Neural cell (in vitro differentiated cells): ENCODE data around the gene KCNK17. TPM values are rescaled to one million over a fixed set of nuclear protein-coding genes. Genes with fewer than 3 reads are reported as not detected.

Source experiments
- H2AFZ ChIP-seq: fragments of 200-600, 300-800 bp; sonication (generic), shearing (Covaris generic); 2 replicates; pipeline ENCODE4 v1.6.0; 2014; ENCODE audit warnings: low read depth, mild to moderate bottlenecking, antibody characterized with exemption, low read length, moderate library complexity
- H3F3A ChIP-seq: fragments of 200-600 bp; shearing (Covaris generic); 2 replicates; pipeline ENCODE4 v1.6.1; 2016; ENCODE audit warnings: mild to moderate bottlenecking, moderate library complexity, mixed read lengths, antibody characterized with exemption, low read length; ENCODE audit not compliant: insufficient read depth, poor library complexity, severe bottlenecking
- H3K27ac ChIP-seq: fragments of 200-600, 300-800 bp; sonication (generic), shearing (Covaris generic); 2 replicates; pipeline ENCODE4 v1.5.1; 2014; ENCODE audit warnings: mild to moderate bottlenecking, low read length, moderate library complexity
- H3K27me3 ChIP-seq: fragments of 300-800, 200-600 bp; sonication (generic), shearing (Covaris generic); 2 replicates; pipeline ENCODE4 v1.6.0; 2014; ENCODE audit warnings: mild to moderate bottlenecking, low read depth, low read length, moderate library complexity; ENCODE audit not compliant: insufficient read depth
- H3K36me3 ChIP-seq: fragments of 300-800, 200-600 bp; sonication (generic), shearing (Covaris generic); 2 replicates; pipeline ENCODE4 v1.5.1; 2014; ENCODE audit warnings: mild to moderate bottlenecking, antibody characterized with exemption, low read length, moderate library complexity; ENCODE audit not compliant: insufficient read depth
- H3K4me2 ChIP-seq: fragments of 300-800, 200-600 bp; sonication (generic), shearing (Covaris generic); 2 replicates; pipeline ENCODE4 v1.6.0; 2014; ENCODE audit warnings: mild to moderate bottlenecking, low read length
- H3K4me3 ChIP-seq: fragments of 300-800, 200-600 bp; sonication (generic), shearing (Covaris generic); 2 replicates; pipeline ENCODE4 v1.5.1; 2014; ENCODE audit warnings: mild to moderate bottlenecking, low read length, moderate library complexity
- H3K79me2 ChIP-seq: fragments of 200-600 bp; shearing (Covaris generic); replicated peaks from 2 replicates; pipeline ENCODE4 v1.6.0; 2014; ENCODE audit warnings: mild to moderate bottlenecking, low read length, moderate library complexity; ENCODE audit not compliant: insufficient read depth
- H3K9ac ChIP-seq: fragments of 300-800, 200-600 bp; sonication (generic), shearing (Covaris generic); 2 replicates; pipeline ENCODE4 v1.6.1; 2016; ENCODE audit warnings: mild to moderate bottlenecking, low read length, mixed read lengths
- H3K9me2 ChIP-seq: fragments of 200-600 bp; shearing (Covaris generic); 2 replicates; pipeline ENCODE4 v1.6.1; 2016; ENCODE audit warnings: mild to moderate bottlenecking, low read length, mixed read lengths; ENCODE audit not compliant: insufficient read depth
- H3K9me3 ChIP-seq: fragments of 200-600, 300-800 bp; sonication (generic), shearing (Covaris generic); 2 replicates; pipeline ENCODE4 v1.6.1; 2016; ENCODE audit warnings: mild to moderate bottlenecking, mixed run types, low read length, moderate library complexity, mixed read lengths
- H4K20me1 ChIP-seq: fragments of 200-600 bp; shearing (Covaris generic); 2 replicates; pipeline ENCODE4 v1.6.1; 2016; ENCODE audit warnings: mild to moderate bottlenecking, mixed run types; ENCODE audit not compliant: insufficient read depth
- CTCF ChIP-seq: fragments of 450-650 bp; IDR thresholded peaks from 2 replicates; pipeline ENCODE4 v1.5.1; 2014; ENCODE audit warnings: antibody characterized with exemption, mild to moderate bottlenecking, moderate library complexity; ENCODE audit not compliant: poor library complexity, severe bottlenecking
- EP300 ChIP-seq: fragments of 450-650 bp; conservative IDR thresholded peaks from 2 replicates; pipeline ENCODE4 v1.6.1; 2014; ENCODE audit warnings: antibody characterized with exemption, mild to moderate bottlenecking, moderate library complexity; ENCODE audit not compliant: poor library complexity, severe bottlenecking
- EZH2 ChIP-seq: fragments of 200-600, 300-800 bp; shearing (Covaris generic), sonication (generic); IDR thresholded peaks from 2 replicates; pipeline ENCODE4 v1.6.1; 2014; ENCODE audit warnings: antibody characterized with exemption, low read length, borderline replicate concordance, mild to moderate bottlenecking; ENCODE audit not compliant: insufficient read depth, poor library complexity, severe bottlenecking
- MXI1 ChIP-seq: fragments of 450-650 bp; conservative IDR thresholded peaks from 2 replicates; pipeline ENCODE4 v1.6.1; 2014; ENCODE audit warnings: antibody characterized with exemption, mild to moderate bottlenecking; ENCODE audit not compliant: poor library complexity, severe bottlenecking
- POLR2AphosphoS5 ChIP-seq: IDR thresholded peaks from 2 replicates; pipeline ENCODE4 v1.6.1; 2012
- RAD21 ChIP-seq: fragments of 450-650 bp; conservative IDR thresholded peaks from 2 replicates; pipeline ENCODE4 v1.6.1; 2014; ENCODE audit warnings: antibody characterized with exemption, mild to moderate bottlenecking, moderate library complexity
- REST ChIP-seq: IDR thresholded peaks from 2 replicates; pipeline ENCODE4 v1.6.1; 2012; ENCODE audit warnings: borderline replicate concordance
- SMC3 ChIP-seq: fragments of 450-650 bp; conservative IDR thresholded peaks from 2 replicates; pipeline ENCODE4 v1.6.1; 2014; ENCODE audit warnings: antibody characterized with exemption, mild to moderate bottlenecking, moderate library complexity; ENCODE audit not compliant: poor library complexity
- TAF1 ChIP-seq: IDR thresholded peaks from 2 replicates; pipeline ENCODE4 v1.6.1; 2012; ENCODE audit warnings: low read depth
- polyA plus RNA-seq: library from polyadenylated mRNA; depleted of rRNA; stranded (reverse); fragments of >200 nt; gene quantifications from 2 replicates; pipeline ENCODE4 v1.2.3, GENCODE V29; 2014

KCNK17 gene
- polyA plus RNA-seq, 1 donor from 2014 or later, result 0.67 TPM

GRCh38 chr6:39321761-39322160 lies 7.5 kb upstream of the KCNK17 start:
- Histone ChIP-seq H3K9ac (no peak overlapping the region), H3F3A (no peaks in the 10 kb centered on the region), H2AFZ (no peak overlapping the region), H3K36me3 (no peaks in the 10 kb centered on the region), H3K27ac (no peak overlapping the region), H3K4me3 (no peak overlapping the region), H3K79me2 (no peaks in the 10 kb centered on the region), H3K9me3 (no peaks in the 10 kb centered on the region), H3K4me2 (no peak overlapping the region), H4K20me1 (no peaks in the 10 kb centered on the region), H3K27me3 (no peaks in the 10 kb centered on the region), H3K9me2 (no peaks in the 10 kb centered on the region)
- TF ChIP-seq RAD21, result no peak
- TF ChIP-seq TAF1, result no peak
- TF ChIP-seq EP300, result no peak
- no peak for TF ChIP-seq SMC3
- no peak for TF ChIP-seq REST
- no peak for TF ChIP-seq MXI1
- TF ChIP-seq EZH2, result no peak
- TF ChIP-seq POLR2AphosphoS5, result no peak
- TF ChIP-seq CTCF, result no peak

- Histone ChIP-seq H3K4me2 (no peak overlapping the region), H2AFZ (no peak overlapping the region), H4K20me1 (no peaks in the 10 kb centered on the region), H3K27ac (no peak overlapping the region), H3K36me3 (no peaks in the 10 kb centered on the region), H3K27me3 (peaks cover 4% of the 10 kb centered on the region), H3K79me2 (no peaks in the 10 kb centered on the region), H3K9me2 (no peaks in the 10 kb centered on the region), H3K4me3 (no peak overlapping the region), H3K9me3 (no peaks in the 10 kb centered on the region), H3F3A (no peaks in the 10 kb centered on the region), H3K9ac (no peak overlapping the region)
- no peak for TF ChIP-seq CTCF
- no peak for TF ChIP-seq MXI1
- TF ChIP-seq EZH2, result no peak
- no peak for TF ChIP-seq SMC3
- TF ChIP-seq POLR2AphosphoS5, result no peak
- TF ChIP-seq TAF1, result no peak
- TF ChIP-seq EP300, result no peak
- TF ChIP-seq REST, result no peak
- TF ChIP-seq RAD21, result no peak
Observed at GRCh38 chr6:39320363-39320984, 6.3 kb upstream of the KCNK17 start.
